Mammary epithelial cell (primary cell): ENCODE results near the gene RNF141.

Experiments used
- EZH2 ChIP-seq: IDR thresholded peaks from 2 replicates; pipeline ENCODE4 v1.6.1; 2012; ENCODE audit warnings: low read length, inconsistent platforms, borderline replicate concordance
- TF ChIP-seq, protein P1 (sequence below), 2 donors: IDR thresholded peaks in 1 of 2; conservative IDR thresholded peaks in 1 of 2; 2 replicates each; pipeline ENCODE4 v1.5.1; 2011 to 2012; ENCODE audit warnings: inconsistent platforms in 2 of 2, low read length in 2 of 2, mild to moderate bottlenecking in 2 of 2, control low read depth in 1 of 2, low read depth in 1 of 2; ENCODE audit not compliant: insufficient read depth in 1 of 2; ENCODE audit errors: extremely low read depth in 1 of 2

DNA sequence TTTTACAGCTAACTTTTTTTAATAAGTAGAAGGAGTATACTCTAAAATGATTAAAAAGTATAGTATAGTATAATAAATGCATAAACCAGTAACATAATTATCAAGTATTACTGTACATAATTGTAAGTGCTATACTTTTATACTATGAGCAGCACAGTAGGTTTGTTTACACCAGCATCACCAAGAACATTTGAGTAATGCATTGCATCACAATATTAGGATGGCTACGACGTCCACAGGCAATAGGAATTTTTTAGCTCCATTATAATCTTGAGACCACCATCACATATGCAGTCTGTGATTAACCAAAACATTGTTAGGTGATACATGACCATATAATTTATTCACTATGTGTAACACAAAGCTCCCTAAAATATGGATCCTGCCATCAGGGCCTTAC lies 20.4 kb downstream of the RNF141 start:
- TF ChIP-seq, protein P1, sequence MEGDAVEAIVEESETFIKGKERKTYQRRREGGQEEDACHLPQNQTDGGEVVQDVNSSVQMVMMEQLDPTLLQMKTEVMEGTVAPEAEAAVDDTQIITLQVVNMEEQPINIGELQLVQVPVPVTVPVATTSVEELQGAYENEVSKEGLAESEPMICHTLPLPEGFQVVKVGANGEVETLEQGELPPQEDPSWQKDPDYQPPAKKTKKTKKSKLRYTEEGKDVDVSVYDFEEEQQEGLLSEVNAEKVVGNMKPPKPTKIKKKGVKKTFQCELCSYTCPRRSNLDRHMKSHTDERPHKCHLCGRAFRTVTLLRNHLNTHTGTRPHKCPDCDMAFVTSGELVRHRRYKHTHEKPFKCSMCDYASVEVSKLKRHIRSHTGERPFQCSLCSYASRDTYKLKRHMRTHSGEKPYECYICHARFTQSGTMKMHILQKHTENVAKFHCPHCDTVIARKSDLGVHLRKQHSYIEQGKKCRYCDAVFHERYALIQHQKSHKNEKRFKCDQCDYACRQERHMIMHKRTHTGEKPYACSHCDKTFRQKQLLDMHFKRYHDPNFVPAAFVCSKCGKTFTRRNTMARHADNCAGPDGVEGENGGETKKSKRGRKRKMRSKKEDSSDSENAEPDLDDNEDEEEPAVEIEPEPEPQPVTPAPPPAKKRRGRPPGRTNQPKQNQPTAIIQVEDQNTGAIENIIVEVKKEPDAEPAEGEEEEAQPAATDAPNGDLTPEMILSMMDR (conservative IDR thresholded peaks at IDR 0.05 in 1 of 2, IDR thresholded peaks at IDR 0.05 in 1 of 2; ENCODE audit: extremely low read depth in 1 of 2, insufficient read depth in 1 of 2, low read depth in 1 of 2, low read length in 2 of 2) = no peak
- no peak for TF ChIP-seq EZH2
